ENCODE measurements around the gene GLIS1. TPM values are rescaled to one million over a fixed set of nuclear protein-coding genes. Genes with fewer than 3 reads are reported as not detected.

Gene GLIS1
- total and polyA plus RNA-seq, 2 of the 8 experiments (the other 6 are each of a cell fraction or from before 2014, with no cell fraction given), result 0.15 to 0.22 TPM

- FAIRE-seq (no peak), DNase-seq (ENCODE audit: low read depth in 1 of 2, low spot score in 2 of 2) (no peak)
- Histone ChIP-seq H2BK120ac (replicated peaks; ENCODE audit: low read depth, low read length) (no peak overlapping the region), H3K4ac (replicated peaks; ENCODE audit: insufficient read length, low read depth, low read length) (no peak overlapping the region), H2BK5ac (ENCODE audit: low read depth, low read length) (no peak overlapping the region), H2BK15ac (ENCODE audit: low read length) (no peak overlapping the region), H2BK12ac (ENCODE audit: low read depth, low read length) (no peak overlapping the region), H3K14ac (ENCODE audit: insufficient read length) (no peak overlapping the region), H3K56ac (replicated peaks; ENCODE audit: insufficient read length, low read depth, low read length) (no peak overlapping the region), H3K9ac (replicated peaks in 1 of 4; ENCODE audit: extremely low read depth in 1 of 4, low read depth in 3 of 4, low read length in 3 of 4) (no peak overlapping the region), H4K91ac (replicated peaks; ENCODE audit: insufficient read length, low read length) (no peak overlapping the region), H3K4me1 (replicated peaks in 1 of 4; ENCODE audit: control insufficient read depth in 3 of 4, insufficient read depth in 4 of 4, low read length in 3 of 4) (peaks cover 0 to 7% (median 5%) of the 10 kb centered on the region in 4 experiments; a peak in 5 of 7 replicates), H4K8ac (ENCODE audit: extremely low read depth, insufficient read depth, low read length) (no peak overlapping the region), H3K4me2 (ENCODE audit: insufficient read depth in 1 of 2, low read depth in 2 of 2, low read length in 2 of 2) (no peak overlapping the region), H2AK5ac (ENCODE audit: low read depth, low read length) (no peak overlapping the region), H4K20me1 (replicated peaks in 1 of 2; ENCODE audit: control insufficient read depth in 1 of 2, insufficient read depth in 2 of 2, low read length in 2 of 2) (no peaks in the 10 kb centered on the region), H4K5ac (ENCODE audit: insufficient read length, low read depth, low read length) (no peak overlapping the region), H2AFZ (ENCODE audit: low read length) (no peak overlapping the region), H3K79me2 (ENCODE audit: control insufficient read depth in 1 of 2, insufficient read depth in 2 of 2, low read length in 2 of 2) (no peaks in the 10 kb centered on the region), H3K27me3 (replicated peaks in 1 of 4; ENCODE audit: control insufficient read depth in 3 of 4, extremely low read depth in 1 of 4, insufficient read depth in 3 of 4, low read length in 3 of 4) (no peaks in the 10 kb centered on the region; a peak in 1 of 7 replicates), H3K79me1 (ENCODE audit: low read depth, low read length) (no peaks in the 10 kb centered on the region), H2BK20ac (ENCODE audit: low read length) (no peak overlapping the region), H3K4me3 (ENCODE audit: extremely low read depth in 1 of 4, insufficient read depth in 2 of 4, low read depth in 3 of 4, low read length in 4 of 4) (no peak overlapping the region), H3K23me2 (ENCODE audit: low read depth, low read length) (no peaks in the 10 kb centered on the region), H3K36me3 (ENCODE audit: control insufficient read depth in 2 of 4, insufficient read depth in 4 of 4, low read length in 3 of 4) (no peaks in the 10 kb centered on the region), H3K18ac (ENCODE audit: extremely low read depth, low read length) (no peak overlapping the region), H3K27ac (ENCODE audit: low read depth, low read length) (no peak overlapping the region), H3K23ac (ENCODE audit: insufficient read length) (no peak overlapping the region), H3K9me3 (ENCODE audit: insufficient read depth in 2 of 2, low read depth in 1 of 2, low read length in 1 of 2) (no peaks in the 10 kb centered on the region)
- CTCF ChIA-PET (ENCODE audit: partially characterized antibody), result interaction anchor here (1.5 to 9.1 kb wide), 7 partner anchors 10 to 210 kb away, joined by 5 to 74 read pairs (median 9); no protein-coding TSS in a partner anchor
- TF ChIP-seq EGR1 (IDR thresholded peaks at IDR 0.05; ENCODE audit: borderline replicate concordance, low read depth, low read length) (no peak), EP300 (IDR thresholded peaks at IDR 0.05; ENCODE audit: borderline replicate concordance in 1 of 2, low read depth in 2 of 2, low read length in 2 of 2) (no peak), SP4 (IDR thresholded peaks at IDR 0.05; ENCODE audit: low read length) (no peak)
- 77% methylated on average over 5 of the region's 5 CpGs; no CpG with 5 or more reads in 1 of the 2 experiments for WGBS, 2 experiments (ENCODE audit: extremely low coverage in 1 of 2, insufficient coverage in 1 of 2, insufficient read length in 1 of 2, insufficient replicate concordance in 2 of 2, low coverage in 1 of 2, low lambda C conversion rate in 2 of 2, missing lambda C conversion rate in 1 of 2)
- POLR2A ChIA-PET (ENCODE audit: partially characterized antibody), result interaction anchor here (1.0 to 1.5 kb wide), 3 partner anchors 11 to 94 kb away, joined by 3 read pairs; no protein-coding TSS in a partner anchor
These were observed 42.9 kb downstream of the GLIS1 start for GRCh38 chr1:53696051-53696450.

All from H1 (cell line).